GM19239 (cell line): ENCODE measurements around the gene TASP1.

ENCODE experiments used
- DNase-seq: peaks from one replicate; pipeline ENCODE4 v3.0.0; 2011; ENCODE audit warnings: low spot score; ENCODE audit not compliant: insufficient read length
- FAIRE-seq: peaks from 2 replicates; lab custom pipeline; 2011; peaks lifted over from hg19 to GRCh38; lab: Jason Lieb, UNC

The TASP1 gene

GRCh38 chr20:13586133-13586532 lies 52.6 kb downstream of the TASP1 start:
- DNase-seq (no peak), FAIRE-seq (no peak)

GRCh38 chr20:13581451-13581850 lies 57.3 kb downstream of the TASP1 start:
- DNase-seq (no peak), FAIRE-seq (no peak)

GRCh38 chr20:13580707-13581106 lies 58.0 kb downstream of the TASP1 start:
- FAIRE-seq = no peak

GRCh38 chr20:13574071-13574470 lies 64.7 kb downstream of the TASP1 start:
- FAIRE-seq = peak; percentile 4
- DNase-seq = no peak

More at GRCh38 chr20:13580707-13581106, 58.0 kb downstream of the TASP1 start:
- no peak for DNase-seq

- FAIRE-seq (no peak), DNase-seq (no peak)
Observed at GRCh38 chr20:13571662-13572061, 67.1 kb downstream of the TASP1 start.

GRCh38 chr20:13567663-13568062 lies 71.1 kb downstream of the TASP1 start:
- DNase-seq (no peak), FAIRE-seq (no peak)

GRCh38 chr20:13563854-13564253 lies 74.9 kb downstream of the TASP1 start:
- no peak for FAIRE-seq
- no peak for DNase-seq

GRCh38 chr20:13554706-13555105 lies 84.0 kb downstream of the TASP1 start:
- no peak for DNase-seq
- FAIRE-seq = no peak

GRCh38 chr20:13554076-13554475 lies 84.7 kb downstream of the TASP1 start:
- DNase-seq (no peak), FAIRE-seq (no peak)

GRCh38 chr20:13552061-13552460 lies 86.7 kb downstream of the TASP1 start:
- no peak for FAIRE-seq
- no peak for DNase-seq

GRCh38 chr20:13549451-13549850 lies 89.3 kb downstream of the TASP1 start:
- no peak for DNase-seq
- FAIRE-seq = no peak

GRCh38 chr20:13546497-13547131 lies 92.1 kb downstream of the TASP1 start:
- DNase-seq (peak; percentile 15), FAIRE-seq (peak; percentile 88)

- DNase-seq = no peak
- no peak for FAIRE-seq
Observed at GRCh38 chr20:13545790-13546189, 92.9 kb downstream of the TASP1 start.

- DNase-seq (no peak), FAIRE-seq (no peak)
Observed at GRCh38 chr20:13543783-13544182, 94.9 kb downstream of the TASP1 start.

- FAIRE-seq = no peak
Observed at GRCh38 chr20:13535627-13536026, 103.1 kb downstream of the TASP1 start.

GRCh38 chr20:13533946-13534345 lies 104.8 kb downstream of the TASP1 start:
- DNase-seq (no peak), FAIRE-seq (no peak)

More at GRCh38 chr20:13535627-13536026, 103.1 kb downstream of the TASP1 start:
- no peak for DNase-seq

GRCh38 chr20:13530146-13530545 lies 108.6 kb downstream of the TASP1 start:
- DNase-seq (no peak), FAIRE-seq (no peak)

GRCh38 chr20:13526551-13526950 lies 112.2 kb downstream of the TASP1 start:
- no peak for FAIRE-seq
- no peak for DNase-seq

GRCh38 chr20:13525225-13525940 lies 113.3 kb downstream of the TASP1 start:
- no peak for FAIRE-seq
- DNase-seq = no peak

- FAIRE-seq (no peak), DNase-seq (no peak)
Observed at GRCh38 chr20:13524339-13524738, 114.4 kb downstream of the TASP1 start.

- FAIRE-seq = no peak
- no peak for DNase-seq
Observed at GRCh38 chr20:13517831-13518230, 120.9 kb downstream of the TASP1 start.
